Left lobe of liver (tissue), 2 donors: Measurements from ENCODE around the gene SCFD2. TPM values are rescaled to one million over a fixed set of nuclear protein-coding genes. Genes with fewer than 3 reads are reported as not detected.
"Not testable (repeated sequence)": the region's sequence is repeated elsewhere in the genome, so short reads cannot be mapped to it uniquely, and the experiment has no call there.

ENCODE experiments used
- ATAC-seq: fragments of 200-7000 bp; cut with Tn5 transposase; one replicate; pipeline ENCODE4 v1.9.1; 2020; ENCODE audit warnings: mild to moderate bottlenecking, moderate library complexity
- DNase-seq: peaks from one replicate; pipeline ENCODE4 v3.0.0-alpha.2; 2020; ENCODE audit warnings: low spot score
- total RNA-seq: library from RNA; stranded (reverse); gene quantifications from one replicate; pipeline ENCODE4 v1.2.1, GENCODE V29; 2021
- donor health status: DM: no; HTN: no; CAD: no; lungs with moderate emphysema.
- donor health status: DM: no; HTN: yes; CAD: no.

The SCFD2 gene
- total RNA-seq, 1 donor from 2014 or later: 9.4 TPM

DNA sequence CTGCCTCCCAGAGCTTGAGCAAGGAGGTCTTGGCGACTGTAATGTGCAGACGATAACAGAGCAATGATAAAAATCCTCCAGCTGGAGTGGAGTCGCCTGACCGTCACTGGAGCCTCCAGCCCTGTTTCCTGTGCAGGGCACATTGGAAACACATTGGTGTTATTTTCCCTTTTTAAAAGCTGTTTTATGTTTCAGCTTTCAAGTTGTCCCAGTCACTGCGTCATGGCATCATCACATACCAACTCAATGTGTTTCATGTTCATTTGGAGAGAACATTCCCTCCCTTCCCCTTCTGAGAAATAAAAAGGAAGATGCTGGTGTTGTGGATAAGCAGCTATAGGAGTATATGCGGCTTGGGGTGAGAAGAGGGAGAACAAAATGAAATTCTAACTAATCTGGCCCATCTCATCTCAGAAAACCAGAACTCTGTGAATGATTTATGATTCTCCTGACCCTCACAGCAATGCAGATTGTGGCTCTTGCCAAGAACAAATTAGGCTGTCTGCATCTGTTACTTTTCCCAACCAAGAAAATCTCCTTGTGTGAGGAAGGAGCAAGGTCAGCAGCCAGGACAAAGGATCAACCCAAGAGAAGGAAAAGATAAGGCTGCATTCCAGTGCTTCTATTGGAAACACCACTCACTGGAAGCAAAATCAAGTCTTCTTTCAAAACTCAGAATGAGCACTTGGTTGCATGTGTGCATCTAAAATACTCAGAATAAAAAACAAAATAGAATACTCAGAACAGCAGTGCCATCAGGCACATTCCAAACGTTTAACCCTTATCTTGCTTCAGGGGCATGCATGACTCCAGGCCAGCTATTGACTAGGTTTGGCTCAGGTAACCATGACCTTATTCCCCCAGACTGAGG lies 369.4 kb downstream of the SCFD2 start:
- ATAC-seq (peak; percentile 53), DNase-seq (no peak)

DNA sequence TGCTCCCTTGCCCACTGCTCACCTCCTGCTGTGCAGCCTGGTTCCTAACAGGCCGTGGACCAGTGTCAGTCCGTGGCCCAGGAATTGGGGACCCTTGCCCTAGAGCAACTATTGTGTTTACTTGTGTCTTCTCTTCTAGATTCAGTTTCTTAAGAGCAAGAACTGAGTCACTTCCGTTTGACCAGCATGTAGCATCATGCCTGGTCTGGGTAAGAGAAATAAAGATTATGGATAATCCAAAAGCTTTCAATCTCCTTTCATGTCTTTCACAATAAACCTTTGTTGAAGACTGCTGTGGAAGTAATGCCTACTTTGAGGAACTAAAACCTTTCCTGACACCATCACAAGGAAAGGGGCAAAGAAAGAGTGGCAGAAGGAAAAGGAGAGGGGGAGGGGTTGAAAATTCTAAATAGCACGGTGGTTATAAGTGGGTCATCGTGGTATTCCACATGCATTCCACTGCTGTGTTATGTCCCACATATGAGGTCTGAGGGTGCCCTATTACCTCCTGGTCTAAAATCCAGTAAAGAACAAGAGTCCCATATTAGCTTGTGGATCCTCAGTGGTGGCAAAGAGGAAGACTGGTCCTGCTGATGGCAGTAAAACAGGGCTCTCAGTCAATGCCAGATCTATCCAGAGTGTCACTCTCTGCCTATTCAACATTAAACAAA lies 370.4 kb downstream of the SCFD2 start:
- ATAC-seq: no peak
- no peak for DNase-seq

DNA sequence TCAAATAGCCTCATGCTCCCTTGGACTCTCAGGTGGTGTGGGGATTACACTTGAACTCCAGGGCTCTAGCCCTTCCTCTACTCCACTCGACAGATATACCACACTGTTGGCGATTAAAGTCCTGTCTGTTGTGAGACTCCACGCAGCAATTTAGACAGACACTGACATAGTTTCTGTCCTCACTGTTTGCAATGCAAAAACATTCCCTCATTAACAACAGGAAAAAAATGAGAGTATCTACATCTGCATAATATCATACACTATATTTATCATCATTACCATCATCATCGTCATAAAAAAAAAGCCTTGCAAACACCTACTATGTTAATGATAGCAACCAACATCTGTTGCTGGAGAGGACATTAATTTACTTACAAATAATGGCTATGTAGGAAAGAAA lies 371.3 kb downstream of the SCFD2 start:
- ATAC-seq (no peak), DNase-seq (no peak)

DNA sequence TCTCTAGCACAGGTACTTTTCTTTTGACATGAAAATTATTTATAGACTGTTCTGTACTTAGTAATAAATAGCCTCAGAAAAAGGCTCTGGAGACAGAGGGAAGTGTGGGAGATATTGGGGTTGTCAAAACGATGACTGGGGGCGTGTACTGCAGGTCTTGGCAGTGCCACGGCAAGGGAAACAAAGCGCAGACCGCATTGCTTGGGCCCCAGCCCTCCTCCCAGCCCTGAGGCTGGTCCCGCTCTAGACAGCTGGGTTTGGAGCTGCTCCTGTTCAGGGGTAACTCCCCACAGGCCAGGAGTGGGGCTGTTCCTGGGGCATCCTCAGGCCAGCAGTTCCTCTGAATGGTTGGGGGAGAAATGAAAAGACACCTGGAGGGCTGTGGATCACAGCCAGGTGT lies 372.1 kb downstream of the SCFD2 start:
- ATAC-seq (no peak), DNase-seq (no peak)

DNA sequence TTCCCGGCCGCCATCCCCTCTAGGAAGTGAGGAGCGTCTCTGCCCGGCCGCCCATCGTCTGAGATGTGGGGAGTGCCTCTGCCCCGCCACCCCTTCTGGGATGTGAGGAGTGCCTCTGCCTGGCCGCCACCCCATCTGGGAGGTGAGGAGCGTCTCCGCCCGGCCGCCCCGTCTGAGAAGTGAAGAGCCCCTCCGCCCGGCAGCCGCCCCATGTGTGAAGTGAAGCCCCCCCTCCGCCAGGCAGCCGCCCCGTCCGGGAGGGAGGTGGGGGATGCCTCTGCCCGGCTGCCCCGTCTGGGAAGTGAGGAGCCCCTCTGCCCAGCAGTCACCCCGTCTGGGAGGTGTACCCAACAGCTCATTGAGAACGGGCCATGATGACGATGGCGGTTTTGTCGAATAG lies 373.3 kb downstream of the SCFD2 start:
- ATAC-seq, DNase-seq: not testable (repeated sequence)

DNA sequence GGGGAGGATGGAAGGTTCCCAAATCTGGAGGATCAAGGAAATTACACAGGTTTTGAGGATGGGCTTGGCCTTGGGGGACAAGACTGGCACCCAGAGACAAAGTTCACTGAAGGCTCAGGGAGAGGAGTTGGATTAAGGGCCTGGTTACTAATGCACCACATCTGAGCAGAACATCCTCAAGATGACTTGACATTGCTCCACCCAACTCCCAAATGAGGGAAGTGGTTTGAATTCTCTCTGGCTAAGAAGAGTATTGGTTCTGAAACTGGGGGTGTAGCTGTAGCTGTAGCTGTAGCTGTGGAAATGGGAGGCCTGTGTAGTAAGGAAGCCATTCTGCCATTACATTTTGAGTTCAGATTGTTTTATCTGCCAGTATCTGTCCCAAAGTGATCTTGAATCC lies 374.4 kb downstream of the SCFD2 start:
- no peak for ATAC-seq
- DNase-seq: no peak

DNA sequence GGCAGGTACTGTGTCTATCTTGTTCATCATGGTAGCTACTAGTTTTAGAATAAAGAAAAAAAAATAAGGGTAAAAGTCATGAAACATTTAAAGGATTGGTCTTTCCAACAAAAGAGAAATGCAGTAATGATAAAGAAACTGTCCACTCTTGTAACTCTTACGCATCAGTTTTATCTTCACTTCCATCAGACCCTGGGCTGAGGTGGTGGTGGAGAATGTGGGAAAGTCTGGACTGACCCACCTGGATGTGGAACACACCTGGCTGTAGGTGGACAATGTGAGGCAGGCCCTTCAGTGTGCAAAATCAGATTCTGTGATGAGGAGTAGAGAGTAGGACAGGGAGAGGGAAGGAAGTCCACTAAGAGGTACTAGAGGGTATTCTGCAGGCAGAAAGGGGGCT lies 375.2 kb downstream of the SCFD2 start:
- ATAC-seq (no peak), DNase-seq (no peak)

DNA sequence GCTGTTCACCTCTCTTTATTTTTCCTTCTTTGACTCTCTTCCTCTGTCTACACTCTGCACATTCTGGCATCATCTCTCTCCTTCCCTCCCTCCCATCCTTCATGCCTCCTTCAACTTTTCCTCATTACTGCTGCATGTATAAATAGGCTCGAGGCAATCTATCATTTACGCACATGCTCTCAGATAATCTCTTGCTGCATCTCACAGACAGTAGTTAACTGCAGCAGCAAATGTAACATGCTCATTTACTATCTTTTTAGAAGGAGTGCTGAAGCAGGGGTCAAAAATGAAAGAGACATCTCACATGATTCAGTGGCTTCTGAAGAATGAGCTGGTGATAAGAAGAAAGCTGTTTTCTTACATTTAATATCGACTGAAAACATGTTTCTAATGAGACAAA lies 376.0 kb downstream of the SCFD2 start:
- no peak for ATAC-seq
- DNase-seq: no peak

DNA sequence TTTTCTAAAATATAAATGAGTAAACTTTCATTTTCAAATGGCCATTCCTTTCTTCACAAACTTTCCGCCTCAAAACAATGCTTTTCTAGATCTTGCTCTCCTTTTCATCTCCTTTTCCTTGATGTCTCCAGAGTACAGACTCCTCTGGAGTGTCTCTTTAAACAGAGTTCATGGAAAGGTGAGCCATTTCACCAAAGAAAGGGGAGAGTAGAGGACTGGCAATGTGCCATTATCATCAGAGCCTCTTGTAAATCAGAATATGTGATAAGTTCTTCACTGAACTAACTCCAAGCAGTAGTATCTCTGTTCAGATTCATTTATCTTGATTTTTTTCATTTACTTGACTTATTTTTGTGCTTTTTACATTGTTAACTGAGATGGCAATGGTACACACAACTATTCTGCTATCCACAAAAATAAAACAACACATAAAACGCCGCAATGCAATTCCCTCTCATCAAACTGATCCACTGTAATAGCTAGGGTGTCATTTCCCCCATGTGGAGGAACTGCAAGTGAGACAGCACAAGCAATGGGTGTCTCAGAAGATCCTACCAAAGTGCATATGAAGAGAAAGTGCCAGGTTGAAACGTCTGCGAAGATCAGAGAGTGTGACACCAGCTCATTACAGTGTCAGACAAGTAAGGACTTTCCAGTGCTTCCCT lies 378.3 kb downstream of the SCFD2 start:
- ATAC-seq (no peak), DNase-seq (no peak)

DNA sequence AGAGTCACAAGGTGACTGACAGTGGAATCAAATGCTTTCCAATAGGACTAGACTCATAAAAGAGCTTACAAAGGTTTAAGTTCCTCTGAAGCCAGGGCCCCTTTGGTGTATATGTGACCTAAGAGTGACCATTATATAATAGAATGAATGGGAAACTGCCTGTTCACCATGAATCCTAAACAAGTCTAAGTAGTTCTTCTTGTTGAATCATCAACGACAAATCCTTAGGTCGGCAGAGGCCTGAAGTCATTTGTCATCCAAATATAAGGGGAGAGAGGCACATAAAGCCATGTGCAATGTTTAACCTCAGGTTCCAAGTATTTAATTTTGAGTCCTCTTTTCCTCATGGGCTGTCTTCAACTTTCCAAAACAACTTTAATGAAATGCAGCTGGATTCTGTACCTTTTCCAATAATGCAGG lies 381.4 kb downstream of the SCFD2 start:
- ATAC-seq (no peak), DNase-seq (no peak)

DNA sequence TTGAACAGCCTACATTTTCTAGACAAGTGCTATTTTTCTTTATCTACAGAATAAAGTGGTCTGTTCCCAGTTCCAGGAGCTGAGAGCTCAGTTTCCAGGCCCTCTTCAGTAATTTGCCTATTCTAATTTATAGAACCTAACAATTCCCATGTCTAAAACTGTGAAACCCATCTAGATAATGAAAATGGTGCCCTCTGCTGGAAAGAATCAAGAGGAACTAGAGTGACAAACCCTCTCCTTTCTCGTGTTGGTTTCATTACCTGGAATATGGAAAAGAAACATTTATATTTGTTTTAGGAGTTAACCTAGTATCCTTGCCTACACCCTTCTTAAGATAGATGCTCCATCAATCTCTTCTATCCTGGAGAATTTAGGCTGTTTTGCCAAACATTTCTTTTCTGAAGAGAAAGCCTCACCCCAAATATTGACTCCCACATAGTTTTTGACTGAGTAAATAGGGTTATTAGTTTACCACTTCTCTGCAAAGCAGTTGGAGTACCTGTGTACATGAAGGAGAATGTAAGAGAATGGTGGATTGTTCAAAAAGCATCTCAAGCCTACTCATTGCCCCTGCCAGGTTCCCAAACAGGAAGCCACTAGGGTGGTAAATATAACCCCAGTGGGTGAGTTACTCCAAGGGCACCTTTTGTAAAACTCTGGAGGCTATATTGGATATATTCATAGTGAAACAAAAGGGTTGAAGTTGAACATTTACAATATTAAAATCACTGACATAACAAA lies 382.1 kb downstream of the SCFD2 start:
- ATAC-seq (peak; percentile 88), DNase-seq (no peak)

DNA sequence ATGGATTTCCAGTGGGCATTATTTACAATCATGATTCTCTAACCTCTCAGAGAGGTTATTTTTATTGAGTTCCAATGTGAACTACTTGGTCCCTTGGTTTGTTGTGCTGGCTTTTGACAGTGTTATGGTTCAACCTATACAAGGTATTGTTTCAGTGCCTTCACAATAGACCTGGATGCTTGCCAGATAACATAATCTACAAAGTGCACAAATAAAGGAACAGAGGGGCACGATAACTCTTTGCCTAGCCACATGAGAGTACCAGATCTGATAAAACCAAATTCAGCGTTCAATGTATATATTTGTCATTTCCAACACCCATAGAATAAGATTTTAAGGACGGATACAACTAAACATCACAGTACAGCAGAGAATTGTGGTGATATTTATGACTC lies 382.9 kb downstream of the SCFD2 start:
- ATAC-seq (no peak), DNase-seq (no peak)

DNA sequence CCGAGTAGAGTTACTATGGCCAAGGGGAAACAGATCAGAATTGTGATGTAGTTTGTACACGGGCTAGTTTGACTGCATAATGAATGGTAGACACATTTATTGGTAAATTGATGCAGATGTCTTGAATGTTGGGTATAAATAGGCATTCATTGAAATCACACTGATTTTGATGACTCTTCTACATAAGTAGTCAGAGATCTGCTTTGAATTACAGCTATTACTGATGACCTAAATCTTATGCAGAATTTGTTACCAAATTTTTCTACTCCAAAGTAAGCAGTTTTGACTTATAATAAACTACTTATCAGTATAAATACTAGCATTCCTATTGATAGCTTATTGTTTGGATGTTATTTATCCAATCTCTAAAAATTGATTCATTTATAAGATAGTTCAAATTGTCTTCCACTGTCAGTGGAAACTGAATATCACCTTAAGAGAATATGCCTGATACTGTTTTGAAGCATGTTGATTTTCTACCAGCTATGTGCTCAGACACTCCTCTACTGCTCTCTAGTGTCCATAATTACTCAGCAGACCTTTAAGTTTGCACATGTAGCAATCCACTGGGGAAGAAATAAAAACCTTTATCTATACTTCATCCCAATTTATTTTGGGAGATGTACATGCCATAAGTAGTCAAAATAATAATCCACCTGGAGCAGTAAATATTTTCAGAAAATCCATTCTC lies 383.5 kb downstream of the SCFD2 start:
- ATAC-seq: peak; percentile 89
- DNase-seq: no peak

DNA sequence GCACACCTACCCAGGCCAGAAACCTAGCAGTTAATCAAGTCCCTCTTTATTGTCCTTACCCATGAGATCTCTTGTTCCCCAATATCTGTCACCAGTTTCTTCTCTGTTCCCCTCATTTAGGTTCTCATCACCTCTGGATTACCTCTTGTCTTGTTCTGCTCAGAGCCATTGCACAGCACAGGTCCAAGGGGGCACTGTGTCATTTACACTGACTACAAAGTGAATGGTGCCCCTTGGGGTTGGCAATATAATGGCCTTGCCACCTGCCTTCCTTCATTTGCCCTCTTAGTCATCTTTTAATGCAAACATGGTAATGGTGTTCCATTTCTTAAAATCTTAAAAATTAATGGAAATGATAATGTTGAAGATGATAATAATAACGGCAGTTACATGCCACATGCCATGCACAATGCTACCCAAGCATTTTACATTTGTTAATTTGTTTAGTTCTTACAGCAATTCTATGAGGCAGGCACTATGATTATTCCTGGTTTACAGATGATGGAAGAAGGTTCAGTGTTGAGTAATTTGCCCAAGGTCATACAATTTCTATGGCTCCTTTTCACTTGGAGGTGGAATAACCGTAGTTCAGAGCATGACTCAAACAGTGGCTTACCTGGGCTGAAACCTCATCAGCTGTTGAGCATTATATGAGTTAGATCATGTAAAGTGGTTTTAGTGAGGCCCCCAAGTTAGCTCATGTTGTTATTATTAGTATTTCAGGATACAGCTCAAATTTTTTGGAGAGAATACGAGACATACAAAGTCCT lies 385.9 kb downstream of the SCFD2 start:
- no peak for DNase-seq
- no peak for ATAC-seq

DNA sequence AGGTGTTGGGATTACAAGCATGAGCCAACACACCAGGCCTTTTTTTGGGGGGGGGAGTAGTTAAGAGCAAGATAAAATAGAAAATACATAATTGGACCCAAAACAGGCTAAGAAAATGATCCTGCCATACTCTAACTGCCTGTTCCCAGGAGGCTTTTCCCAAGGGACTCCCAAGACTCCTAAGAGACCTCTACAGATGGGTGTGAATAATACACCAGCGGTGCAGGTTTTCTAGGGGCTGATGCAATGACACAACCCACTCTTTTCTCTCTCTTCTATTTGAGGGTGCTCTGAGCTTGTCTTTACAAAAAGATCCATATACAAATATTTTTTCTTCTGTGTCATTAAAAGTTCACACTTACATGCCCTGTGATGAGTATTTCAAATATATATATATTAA lies 386.8 kb downstream of the SCFD2 start:
- ATAC-seq (no peak), DNase-seq (no peak)

DNA sequence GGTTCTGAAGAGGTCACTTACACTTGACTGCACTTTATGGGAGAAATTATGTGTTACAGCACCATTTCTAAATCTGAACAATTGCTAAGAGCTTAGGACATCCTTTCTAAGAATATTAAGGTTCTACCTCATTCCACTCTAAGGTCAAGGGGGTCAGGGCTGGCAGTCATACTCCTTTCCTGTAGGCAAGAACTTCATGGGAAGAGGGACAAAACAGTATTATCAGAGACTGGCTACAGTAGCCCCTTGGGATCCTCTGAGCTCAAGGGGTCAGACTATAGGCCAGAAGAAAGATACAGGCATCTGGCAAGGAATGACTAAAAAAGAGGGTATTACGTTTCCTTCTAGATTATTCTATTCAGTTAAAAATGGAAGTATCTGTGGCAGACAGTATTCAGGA lies 388.6 kb downstream of the SCFD2 start:
- DNase-seq (no peak), ATAC-seq (no peak)

DNA sequence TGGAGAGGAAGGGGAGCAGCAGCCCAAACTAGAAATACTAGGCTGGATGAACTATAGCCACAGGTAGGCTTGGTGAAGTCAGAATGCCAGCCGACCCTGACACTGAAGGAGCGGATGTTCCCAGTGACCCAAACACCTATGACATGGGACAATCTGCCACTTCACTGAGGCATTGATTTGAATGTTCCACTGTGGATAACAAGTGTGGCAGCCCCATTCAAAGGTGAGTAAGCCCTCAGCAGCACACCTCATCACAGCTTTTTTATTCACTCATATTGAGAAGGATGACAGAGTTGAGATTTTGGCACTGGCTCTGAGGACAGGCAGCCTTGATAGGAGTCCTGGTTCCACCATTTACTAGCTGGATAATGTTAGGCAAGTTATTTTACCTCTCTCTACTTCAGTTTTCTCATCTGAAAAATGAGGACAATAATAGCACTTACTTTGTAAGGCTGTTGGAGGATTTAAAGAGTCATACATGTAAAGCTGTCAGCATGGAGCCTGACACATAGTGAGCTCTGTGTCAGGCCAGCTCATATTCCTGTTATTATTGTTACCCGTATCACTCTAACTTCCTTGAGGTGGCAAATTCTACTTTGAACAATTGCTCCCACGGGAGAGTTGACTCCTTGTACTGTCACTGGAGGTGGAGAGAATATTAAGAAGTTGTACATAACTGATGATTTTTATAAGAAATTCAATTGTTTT lies 389.2 kb downstream of the SCFD2 start:
- no peak for DNase-seq
- ATAC-seq: no peak

DNA sequence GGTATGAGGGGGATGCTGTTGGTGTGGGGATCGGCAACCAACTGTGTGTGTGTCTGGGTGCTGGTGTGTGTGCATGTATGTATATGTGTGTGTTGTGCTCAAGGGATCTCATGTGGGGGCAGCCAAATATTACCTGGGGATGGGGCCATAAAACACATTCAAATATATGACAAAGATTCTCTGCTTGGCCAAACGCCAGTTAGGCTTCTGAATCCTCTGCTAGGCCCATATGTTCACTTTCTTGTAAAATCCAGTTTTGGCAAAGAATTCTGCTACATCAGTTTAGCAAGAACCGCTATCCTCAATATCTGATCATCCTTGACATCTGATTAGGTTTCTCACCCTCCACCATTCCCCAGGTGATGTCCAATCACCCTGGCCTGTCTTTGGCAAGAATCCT lies 397.2 kb downstream of the SCFD2 start:
- no peak for ATAC-seq
- no peak for DNase-seq

DNA sequence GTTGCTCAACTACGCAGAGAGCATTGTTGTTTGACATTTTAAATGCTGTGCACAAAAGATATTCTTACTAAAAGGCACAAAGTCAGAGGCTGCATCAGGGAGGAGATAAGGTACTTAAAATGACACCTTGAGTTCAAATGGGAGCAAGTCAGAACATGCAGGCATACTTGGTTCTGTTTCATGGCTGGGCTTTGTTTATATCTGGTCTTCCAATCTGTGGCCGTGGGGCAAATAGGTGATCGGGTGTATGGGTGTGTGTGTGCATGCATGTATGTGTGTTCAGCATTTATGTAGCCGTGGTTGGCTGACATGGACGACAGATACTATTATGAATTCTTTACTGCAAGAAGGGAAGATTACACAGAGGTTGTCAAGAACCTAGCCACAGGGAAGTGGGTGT lies 397.6 kb downstream of the SCFD2 start:
- no peak for ATAC-seq
- no peak for DNase-seq
